Transverse colon (tissue), 4 donors: ENCODE data around the gene MICU2.

Experiments used
- EP300 ChIP-seq: sonication (generic); formaldehyde crosslinking; IDR thresholded peaks from one replicate; pipeline ENCODE4 v1.6.1; 2017; ENCODE audit warnings: antibody characterized with exemption, low read depth
- POLR2A ChIP-seq: fragments of 450-650 bp; IDR thresholded peaks from one replicate; pipeline ENCODE4 v1.6.1; 2016; ENCODE audit warnings: antibody characterized with exemption, mild to moderate bottlenecking, moderate library complexity
- POLR2AphosphoS5 ChIP-seq, 3 donors: sonication (generic); formaldehyde crosslinking; IDR thresholded peaks; one replicate each; pipeline ENCODE4 v1.6.1; 2016; ENCODE audit warnings: antibody characterized with exemption in 3 of 3
- TF ChIP-seq, protein P1 (sequence below), 5 experiments: fragments of 200-600 bp in 3 of 5; fragments of 450-650 bp in 2 of 5; sonication (generic) in 3 of 5; IDR thresholded peaks; 1 replicate in 2 of 5; 2 replicates in 3 of 5; pipeline ENCODE4 v1.5.1; 2016 to 2017; ENCODE audit warnings: antibody characterized with exemption in 5 of 5, inconsistent platforms in 3 of 5, mild to moderate bottlenecking in 2 of 5, moderate library complexity in 1 of 5

GRCh38 chr13:21534760-21535159 lies 69.2 kb downstream of the MICU2 start:
- TF ChIP-seq, protein P1, sequence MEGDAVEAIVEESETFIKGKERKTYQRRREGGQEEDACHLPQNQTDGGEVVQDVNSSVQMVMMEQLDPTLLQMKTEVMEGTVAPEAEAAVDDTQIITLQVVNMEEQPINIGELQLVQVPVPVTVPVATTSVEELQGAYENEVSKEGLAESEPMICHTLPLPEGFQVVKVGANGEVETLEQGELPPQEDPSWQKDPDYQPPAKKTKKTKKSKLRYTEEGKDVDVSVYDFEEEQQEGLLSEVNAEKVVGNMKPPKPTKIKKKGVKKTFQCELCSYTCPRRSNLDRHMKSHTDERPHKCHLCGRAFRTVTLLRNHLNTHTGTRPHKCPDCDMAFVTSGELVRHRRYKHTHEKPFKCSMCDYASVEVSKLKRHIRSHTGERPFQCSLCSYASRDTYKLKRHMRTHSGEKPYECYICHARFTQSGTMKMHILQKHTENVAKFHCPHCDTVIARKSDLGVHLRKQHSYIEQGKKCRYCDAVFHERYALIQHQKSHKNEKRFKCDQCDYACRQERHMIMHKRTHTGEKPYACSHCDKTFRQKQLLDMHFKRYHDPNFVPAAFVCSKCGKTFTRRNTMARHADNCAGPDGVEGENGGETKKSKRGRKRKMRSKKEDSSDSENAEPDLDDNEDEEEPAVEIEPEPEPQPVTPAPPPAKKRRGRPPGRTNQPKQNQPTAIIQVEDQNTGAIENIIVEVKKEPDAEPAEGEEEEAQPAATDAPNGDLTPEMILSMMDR (IDR thresholded peaks at IDR 0.05), result no peak
- TF ChIP-seq POLR2A, result no peak
- no peak for TF ChIP-seq EP300
- no peak for TF ChIP-seq POLR2AphosphoS5 (IDR thresholded peaks at IDR 0.05)
